Fibroblast of mammary gland (primary cell): ENCODE data around the gene PTPRE.

Source experiments
- DNase-seq: peaks from one replicate; pipeline ENCODE4 v3.0.0-alpha.2; 2010; ENCODE audit warnings: low read depth
- H3K4me3 ChIP-seq: 2 replicates; pipeline ENCODE4 v1.5.1; 2011; ENCODE audit warnings: low read depth, mild to moderate bottlenecking, low read length, moderate library complexity; ENCODE audit not compliant: control insufficient read depth
- TF ChIP-seq, protein P1 (sequence below): conservative IDR thresholded peaks from 2 replicates; pipeline ENCODE4 v1.5.1; 2011; ENCODE audit warnings: low read depth, low read length, inconsistent platforms; ENCODE audit not compliant: control insufficient read depth, insufficient read depth

The PTPRE gene

DNA sequence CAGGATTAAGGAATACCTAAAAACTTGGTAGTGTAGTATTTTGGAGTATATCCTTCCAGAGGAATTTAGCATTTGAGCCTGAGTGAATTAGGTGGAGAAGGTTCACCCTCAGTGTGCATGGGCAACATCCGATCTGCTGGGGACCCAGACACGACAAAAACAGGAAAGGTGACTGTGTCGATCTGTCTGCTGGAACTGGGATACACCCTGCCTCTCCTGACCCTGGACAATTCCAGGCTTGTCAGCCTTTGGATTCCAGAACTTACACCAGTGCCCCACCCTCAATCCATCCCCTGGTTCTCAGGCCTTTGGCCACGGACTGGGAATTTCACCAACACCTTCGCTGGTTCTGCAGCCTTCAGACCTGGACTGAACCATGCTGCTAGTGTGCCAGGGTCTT, 41.9 kb downstream of the PTPRE start:
- no peak overlapping the region for H3K4me3 ChIP-seq
- DNase-seq = no peak
- TF ChIP-seq, protein P1, sequence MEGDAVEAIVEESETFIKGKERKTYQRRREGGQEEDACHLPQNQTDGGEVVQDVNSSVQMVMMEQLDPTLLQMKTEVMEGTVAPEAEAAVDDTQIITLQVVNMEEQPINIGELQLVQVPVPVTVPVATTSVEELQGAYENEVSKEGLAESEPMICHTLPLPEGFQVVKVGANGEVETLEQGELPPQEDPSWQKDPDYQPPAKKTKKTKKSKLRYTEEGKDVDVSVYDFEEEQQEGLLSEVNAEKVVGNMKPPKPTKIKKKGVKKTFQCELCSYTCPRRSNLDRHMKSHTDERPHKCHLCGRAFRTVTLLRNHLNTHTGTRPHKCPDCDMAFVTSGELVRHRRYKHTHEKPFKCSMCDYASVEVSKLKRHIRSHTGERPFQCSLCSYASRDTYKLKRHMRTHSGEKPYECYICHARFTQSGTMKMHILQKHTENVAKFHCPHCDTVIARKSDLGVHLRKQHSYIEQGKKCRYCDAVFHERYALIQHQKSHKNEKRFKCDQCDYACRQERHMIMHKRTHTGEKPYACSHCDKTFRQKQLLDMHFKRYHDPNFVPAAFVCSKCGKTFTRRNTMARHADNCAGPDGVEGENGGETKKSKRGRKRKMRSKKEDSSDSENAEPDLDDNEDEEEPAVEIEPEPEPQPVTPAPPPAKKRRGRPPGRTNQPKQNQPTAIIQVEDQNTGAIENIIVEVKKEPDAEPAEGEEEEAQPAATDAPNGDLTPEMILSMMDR = no peak

- no peak overlapping the region for H3K4me3 ChIP-seq
- TF ChIP-seq, protein P1 = no peak
- DNase-seq = no peak
Observed at GRCh38 chr10:127949831-127950230, 42.9 kb downstream of the PTPRE start.

DNA sequence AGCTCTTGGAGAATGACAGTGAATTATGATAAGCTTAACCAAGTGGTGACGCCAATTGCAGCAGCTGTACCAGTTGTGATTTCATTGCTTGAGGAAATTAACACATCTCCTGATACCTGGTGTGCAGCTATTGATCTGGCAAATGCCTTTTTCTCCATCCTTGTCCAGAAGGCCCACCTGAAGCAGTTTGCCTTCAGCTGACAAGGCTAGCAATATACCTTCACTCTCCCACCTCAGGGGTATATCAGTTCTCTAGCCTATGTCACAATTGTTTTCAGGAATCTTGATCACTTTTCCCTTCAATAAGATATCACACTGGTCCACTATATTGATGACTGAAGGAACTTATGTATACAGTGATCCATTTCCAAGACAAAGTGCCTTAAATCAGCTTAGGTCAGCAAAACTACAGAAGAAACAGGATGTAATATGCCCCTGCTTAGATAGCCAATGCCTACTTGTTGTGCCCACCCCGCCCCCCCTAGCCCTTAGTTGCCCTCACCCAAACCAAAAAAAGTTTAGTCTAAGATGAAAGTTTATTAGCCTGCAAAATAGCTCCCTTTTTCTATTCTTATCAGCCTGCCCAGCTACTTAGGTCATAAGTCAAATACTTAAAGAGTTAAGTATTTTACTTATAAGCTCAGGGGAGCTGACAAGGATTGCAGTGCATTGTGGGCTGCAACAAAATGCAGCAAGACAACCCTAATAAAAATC, 45.1 kb downstream of the PTPRE start:
- TF ChIP-seq, protein P1 = no peak
- DNase-seq = no peak
- H3K4me3 ChIP-seq = no peak overlapping the region

GRCh38 chr10:127952575-127952869, 45.6 kb downstream of the PTPRE start:
- no peak overlapping the region for H3K4me3 ChIP-seq
- DNase-seq = no peak
- TF ChIP-seq, protein P1 = no peak

- TF ChIP-seq, protein P1 = no peak
- no peak overlapping the region for H3K4me3 ChIP-seq
- DNase-seq = no peak
Observed at GRCh38 chr10:127952918-127953317, 46.0 kb downstream of the PTPRE start.

GRCh38 chr10:127953876-127954275, 47.0 kb downstream of the PTPRE start:
- TF ChIP-seq, protein P1 = no peak
- no peak overlapping the region for H3K4me3 ChIP-seq
- no peak for DNase-seq

- TF ChIP-seq, protein P1 = no peak
- no peak for DNase-seq
- no peak overlapping the region for H3K4me3 ChIP-seq
Observed at GRCh38 chr10:127959428-127959827, 52.5 kb downstream of the PTPRE start.
